ENCODE data around the gene RAB7A. TPM values are rescaled to one million over a fixed set of nuclear protein-coding genes. Genes with fewer than 3 reads are reported as not detected.

The RAB7A gene
- polyA plus RNA-seq, 3 donors, result 55.9 to 196 (median 173) TPM

DNA sequence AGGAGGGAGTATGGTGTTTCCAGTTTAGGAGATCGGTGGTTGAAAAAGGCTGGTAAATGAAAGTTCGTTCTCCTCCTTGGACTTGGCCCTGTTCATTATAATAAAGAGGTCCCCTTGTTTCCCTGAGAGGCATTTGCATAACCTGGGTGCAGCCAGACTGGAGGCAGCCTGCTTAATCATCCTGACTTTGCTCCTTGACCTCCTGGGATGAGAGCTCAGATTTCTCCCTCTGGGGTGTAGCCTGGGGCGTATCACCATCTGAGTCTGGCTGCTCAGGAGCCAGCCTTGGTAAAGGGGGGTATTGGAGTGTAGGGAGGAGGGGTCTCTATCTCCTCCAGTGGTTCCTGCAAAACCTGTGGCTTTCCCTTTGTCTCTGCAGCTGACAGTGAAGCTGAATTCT, 132.2 kb downstream of the RAB7A start:
- H3K27ac ChIP-seq (ENCODE audit: low read depth, low read length), result no peak overlapping the region
- WGBS, 3 donors, result 88 to 93% (median 90%) methylated on average over 3 of the region's 3 CpGs

DNA sequence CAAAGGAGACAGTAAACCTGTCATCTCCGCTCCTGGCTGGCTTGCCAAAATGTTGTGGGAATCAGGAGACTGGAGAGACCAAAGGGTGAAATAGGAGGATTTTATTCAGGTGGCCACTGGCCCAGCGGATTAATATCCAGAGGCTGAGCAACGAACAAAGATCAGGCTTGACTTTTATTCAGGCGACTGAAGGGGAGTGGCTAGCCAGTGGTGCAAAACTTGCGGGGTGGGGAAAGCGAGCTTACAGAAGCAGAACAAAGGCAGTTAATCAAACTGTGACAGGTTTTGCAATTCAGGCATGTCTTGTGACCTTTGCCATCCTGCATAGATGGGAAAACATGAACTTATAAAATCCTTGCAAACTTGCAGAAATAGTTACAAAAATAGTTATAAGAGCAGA, 133.6 kb downstream of the RAB7A start:
- no peak overlapping the region for H3K27ac ChIP-seq (ENCODE audit: low read depth, low read length)
- WGBS, 3 donors, result 69 to 90% (median 79%) methylated on average over 6 of the region's 6 CpGs

DNA sequence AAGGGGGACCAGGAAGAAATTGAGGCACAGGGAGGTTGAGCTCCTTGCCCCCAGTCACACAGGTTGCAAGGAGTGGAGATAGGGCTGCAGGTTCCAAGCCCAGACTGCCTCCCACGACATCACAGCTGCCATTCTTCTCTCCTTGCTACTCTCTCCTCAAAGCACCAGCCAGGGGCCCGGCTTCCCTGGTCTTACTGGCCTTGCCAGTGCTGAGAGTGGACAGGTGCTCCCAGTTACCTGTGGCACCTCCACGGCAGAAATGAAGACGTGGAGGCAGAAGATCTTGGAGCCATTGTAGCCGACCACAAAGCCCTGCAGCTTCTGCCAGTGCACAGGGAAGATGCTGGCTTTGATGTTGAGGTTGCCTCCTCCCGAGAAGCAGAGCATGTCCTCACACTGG, 135.5 kb downstream of the RAB7A start:
- WGBS, 3 donors, result 77 to 94% (median 94%) methylated on average over 6 of the region's 6 CpGs
- no peak overlapping the region for H3K27ac ChIP-seq (ENCODE audit: low read depth, low read length)

GRCh38 chr3:128863560-128863959, 137.6 kb downstream of the RAB7A start:
- WGBS, 3 donors, result 63 to 82% (median 78%) methylated on average over 3 of the region's 3 CpGs
- H3K27ac ChIP-seq (ENCODE audit: low read depth, low read length), result no peak overlapping the region

Other genes starting within 250 kb of the RAB7A start
- gene GATA2, start 233.0 kb upstream of the RAB7A start, polyA plus RNA-seq, result 10 to 100 TPM in 2 of 3 donors, 1 to 10 TPM in 1; 6.4 to 26.3 (median 14.3) TPM
- 100 to 1,000 TPM in 1 of 3 donors, 10 to 100 TPM in 2; 87.8 to 130 (median 92.0) TPM for gene RPN1, start 75.4 kb upstream of the RAB7A start, polyA plus RNA-seq
- 10 to 100 TPM; 13.5 to 28.3 (median 23.5) TPM for gene ACAD9, start 153.4 kb downstream of the RAB7A start, polyA plus RNA-seq